ENCODE measurements around the gene SLC39A11. TPM values are rescaled to one million over a fixed set of nuclear protein-coding genes. Genes with fewer than 3 reads are reported as not detected.

SLC39A11 gene
- total RNA-seq, 1 experiment from 2014 or later = 15.2 TPM

DNA sequence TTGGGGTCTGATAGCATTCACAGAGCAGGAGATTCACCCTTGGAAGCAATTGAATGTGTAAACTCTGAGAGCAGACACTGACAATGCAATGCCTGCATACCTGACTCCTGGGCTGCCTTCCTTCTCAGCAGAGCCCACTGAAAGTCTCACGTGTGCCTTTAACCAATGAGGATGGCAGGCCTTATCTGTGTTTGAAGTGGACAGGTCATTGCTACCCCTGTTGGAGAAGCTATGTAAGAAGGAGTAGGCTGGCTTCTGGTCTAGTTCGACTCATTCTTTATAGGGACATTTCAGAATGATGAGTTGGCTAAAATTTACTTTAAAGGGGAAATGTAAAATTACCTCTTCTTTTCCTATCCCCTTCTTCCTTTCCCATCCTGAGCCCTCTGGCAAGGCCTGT lies 446.3 kb downstream of the SLC39A11 start:
- Histone ChIP-seq H3K4me2 (ENCODE audit: insufficient read depth, insufficient read length, low read length) (no peak overlapping the region), H4K8ac (replicated peaks; ENCODE audit: insufficient read length, low read depth, low read length) (no peak overlapping the region)
- WGBS (ENCODE audit: extremely low coverage, insufficient read length, low lambda C conversion rate) = no CpG with 5 or more reads among the region's 2 CpGs

More for the DNA sequence above, 446.3 kb downstream of the SLC39A11 start:
- Histone ChIP-seq H3K79me1 (ENCODE audit: insufficient read depth, low read depth, low read length, poor library complexity, severe bottlenecking) (no peaks in the 10 kb centered on the region), H3K23ac (ENCODE audit: insufficient read length, low read depth, low read length) (no peak overlapping the region), H3T11ph (ENCODE audit: low read length) (no peak overlapping the region), H3K23me2 (ENCODE audit: insufficient read length, low read depth, low read length, poor library complexity, severe bottlenecking) (no peaks in the 10 kb centered on the region), H3K56ac (ENCODE audit: insufficient read length, low read depth, low read length) (no peak overlapping the region), H2BK5ac (ENCODE audit: insufficient read length, low read length) (no peak overlapping the region), H3K9me3 (ENCODE audit: control insufficient read depth, low read depth, low read length) (no peaks in the 10 kb centered on the region), H3K18ac (ENCODE audit: insufficient read length, low read depth, low read length) (no peak overlapping the region), H3K4me1 (ENCODE audit: insufficient read depth, low read length) (no peaks in the 10 kb centered on the region), H2BK12ac (ENCODE audit: insufficient read length, low read depth, low read length) (no peak overlapping the region), H3K27ac (ENCODE audit: insufficient read length, low read depth, low read length) (no peak overlapping the region), H2BK20ac (ENCODE audit: low read depth, low read length, poor library complexity, severe bottlenecking) (no peak overlapping the region), H2AFZ (ENCODE audit: low read length) (no peak overlapping the region), H4K91ac (ENCODE audit: insufficient read length, low read depth, low read length) (no peak overlapping the region), H4K20me1 (ENCODE audit: control insufficient read depth, insufficient read depth, insufficient read length) (no peaks in the 10 kb centered on the region), H3K14ac (ENCODE audit: insufficient read depth, low read length) (no peak overlapping the region), H2AK5ac (ENCODE audit: insufficient read length, low read length) (no peak overlapping the region), H3K27me3 (ENCODE audit: insufficient read depth, low read length) (no peaks in the 10 kb centered on the region), H4K5ac (ENCODE audit: insufficient read length, low read depth, low read length) (no peak overlapping the region), H3K9ac (ENCODE audit: extremely low read depth, insufficient read length, low read length) (no peak overlapping the region), H2BK15ac (ENCODE audit: low read depth, low read length) (no peak overlapping the region), H3K4ac (ENCODE audit: low read depth, low read length) (no peak overlapping the region), H3K79me2 (ENCODE audit: insufficient read depth, low read length) (no peaks in the 10 kb centered on the region), H2BK120ac (ENCODE audit: low read depth, low read length, poor library complexity, severe bottlenecking) (no peak overlapping the region)
- no peaks in the 10 kb centered on the region for H3K9me3 Mint-ChIP-seq
- no peak for DNase-seq
- peaks cover 1% of the 10 kb centered on the region for H3K27me3 Mint-ChIP-seq (ENCODE audit: low read depth)
- H3K27ac Mint-ChIP-seq = no peak overlapping the region
- no peaks in the 10 kb centered on the region for H3K4me1 Mint-ChIP-seq
- TF ChIP-seq, protein P1, sequence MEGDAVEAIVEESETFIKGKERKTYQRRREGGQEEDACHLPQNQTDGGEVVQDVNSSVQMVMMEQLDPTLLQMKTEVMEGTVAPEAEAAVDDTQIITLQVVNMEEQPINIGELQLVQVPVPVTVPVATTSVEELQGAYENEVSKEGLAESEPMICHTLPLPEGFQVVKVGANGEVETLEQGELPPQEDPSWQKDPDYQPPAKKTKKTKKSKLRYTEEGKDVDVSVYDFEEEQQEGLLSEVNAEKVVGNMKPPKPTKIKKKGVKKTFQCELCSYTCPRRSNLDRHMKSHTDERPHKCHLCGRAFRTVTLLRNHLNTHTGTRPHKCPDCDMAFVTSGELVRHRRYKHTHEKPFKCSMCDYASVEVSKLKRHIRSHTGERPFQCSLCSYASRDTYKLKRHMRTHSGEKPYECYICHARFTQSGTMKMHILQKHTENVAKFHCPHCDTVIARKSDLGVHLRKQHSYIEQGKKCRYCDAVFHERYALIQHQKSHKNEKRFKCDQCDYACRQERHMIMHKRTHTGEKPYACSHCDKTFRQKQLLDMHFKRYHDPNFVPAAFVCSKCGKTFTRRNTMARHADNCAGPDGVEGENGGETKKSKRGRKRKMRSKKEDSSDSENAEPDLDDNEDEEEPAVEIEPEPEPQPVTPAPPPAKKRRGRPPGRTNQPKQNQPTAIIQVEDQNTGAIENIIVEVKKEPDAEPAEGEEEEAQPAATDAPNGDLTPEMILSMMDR (conservative IDR thresholded peaks at IDR 0.05) = no peak
- no peaks in the 10 kb centered on the region for H3K36me3 Mint-ChIP-seq (ENCODE audit: insufficient read depth in 1 of 3, low read depth in 3 of 3)
- no peak overlapping the region for H3K4me3 Mint-ChIP-seq
